ENCODE measurements around the gene DMRT2. TPM values are rescaled to one million over a fixed set of nuclear protein-coding genes. Genes with fewer than 3 reads are reported as not detected.

The DMRT2 gene
- total RNA-seq, 1 donor from 2014 or later: 7.2 TPM

DNA sequence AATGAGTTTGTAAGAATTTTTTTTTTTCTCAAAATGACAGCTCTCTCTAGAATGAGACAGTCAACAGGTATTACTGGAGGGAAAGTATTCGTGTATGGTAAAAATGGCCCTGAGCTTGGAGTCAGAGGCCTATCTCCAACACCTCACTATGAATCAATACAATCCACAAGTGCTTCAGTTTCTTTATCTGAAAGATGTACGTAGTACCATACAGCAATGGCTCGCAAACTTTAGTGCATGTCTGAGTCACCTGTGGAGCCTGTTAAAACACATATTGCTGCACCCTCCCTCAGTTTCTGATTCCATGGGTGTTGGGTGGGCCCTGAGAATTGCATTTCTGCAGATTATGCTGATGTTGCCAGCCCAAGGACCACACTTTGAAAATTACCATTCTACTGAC lies 44.6 kb downstream of the DMRT2 start:
- DNase-seq (ENCODE audit: low spot score in 2 of 2): no peak
- Histone ChIP-seq H3K9me3 (no peaks in the 10 kb centered on the region), H3K4me3 (no peak overlapping the region), H3K27me3 (no peaks in the 10 kb centered on the region), H3K27ac (no peak overlapping the region), H3K4me1 (no peaks in the 10 kb centered on the region), H3K36me3 (no peaks in the 10 kb centered on the region)
- intact Hi-C loops (cut with DNase I): no loop called here
- TF ChIP-seq, protein P1, sequence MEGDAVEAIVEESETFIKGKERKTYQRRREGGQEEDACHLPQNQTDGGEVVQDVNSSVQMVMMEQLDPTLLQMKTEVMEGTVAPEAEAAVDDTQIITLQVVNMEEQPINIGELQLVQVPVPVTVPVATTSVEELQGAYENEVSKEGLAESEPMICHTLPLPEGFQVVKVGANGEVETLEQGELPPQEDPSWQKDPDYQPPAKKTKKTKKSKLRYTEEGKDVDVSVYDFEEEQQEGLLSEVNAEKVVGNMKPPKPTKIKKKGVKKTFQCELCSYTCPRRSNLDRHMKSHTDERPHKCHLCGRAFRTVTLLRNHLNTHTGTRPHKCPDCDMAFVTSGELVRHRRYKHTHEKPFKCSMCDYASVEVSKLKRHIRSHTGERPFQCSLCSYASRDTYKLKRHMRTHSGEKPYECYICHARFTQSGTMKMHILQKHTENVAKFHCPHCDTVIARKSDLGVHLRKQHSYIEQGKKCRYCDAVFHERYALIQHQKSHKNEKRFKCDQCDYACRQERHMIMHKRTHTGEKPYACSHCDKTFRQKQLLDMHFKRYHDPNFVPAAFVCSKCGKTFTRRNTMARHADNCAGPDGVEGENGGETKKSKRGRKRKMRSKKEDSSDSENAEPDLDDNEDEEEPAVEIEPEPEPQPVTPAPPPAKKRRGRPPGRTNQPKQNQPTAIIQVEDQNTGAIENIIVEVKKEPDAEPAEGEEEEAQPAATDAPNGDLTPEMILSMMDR (IDR thresholded peaks at IDR 0.05): no peak

DNA sequence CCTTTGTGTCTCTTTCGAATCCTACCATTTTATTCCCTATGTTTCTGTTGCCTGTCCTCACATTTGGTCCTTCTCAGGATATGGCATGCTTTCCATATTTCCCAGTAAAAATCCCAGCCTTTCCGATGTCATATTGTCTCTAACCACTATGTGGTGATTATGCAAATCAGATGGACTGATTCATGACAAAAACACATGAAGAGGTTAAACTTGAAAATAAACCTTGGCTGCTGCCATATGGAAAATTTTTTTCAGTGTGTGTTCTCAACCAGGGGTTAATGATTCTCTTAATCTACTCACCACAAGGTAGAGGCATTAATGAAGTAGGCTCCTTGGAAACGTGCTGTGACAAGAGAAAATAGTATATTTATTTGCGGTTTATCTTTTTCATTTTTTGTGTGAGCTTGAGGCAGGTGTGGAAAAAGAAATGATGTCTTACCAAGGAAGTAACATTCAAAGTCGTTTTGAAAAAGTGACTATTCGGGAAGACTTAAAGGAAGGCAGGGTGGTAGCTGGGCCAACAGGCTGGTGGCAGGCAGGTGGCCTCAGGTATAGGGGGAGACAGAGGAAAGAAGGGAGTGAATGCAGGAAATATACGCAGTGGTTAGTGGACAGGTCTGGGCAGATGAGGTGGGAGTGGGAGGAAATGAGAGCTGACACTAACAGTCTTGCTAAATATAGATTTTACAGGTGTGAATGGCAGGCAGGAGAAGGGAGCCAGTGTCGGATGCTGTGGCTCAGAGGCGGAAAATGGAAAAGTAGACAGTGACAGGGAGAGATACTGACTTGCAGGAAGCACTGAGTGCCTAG lies 46.2 kb downstream of the DMRT2 start:
- Histone ChIP-seq H3K9me3 (no peaks in the 10 kb centered on the region), H3K27me3 (no peaks in the 10 kb centered on the region), H3K36me3 (no peaks in the 10 kb centered on the region), H3K4me3 (no peak overlapping the region), H3K27ac (no peak overlapping the region), H3K4me1 (no peaks in the 10 kb centered on the region)
- intact Hi-C loops (cut with DNase I): no loop called here
- no peak for DNase-seq (ENCODE audit: low spot score in 2 of 2)
- TF ChIP-seq, protein P1 (IDR thresholded peaks at IDR 0.05): no peak

DNA sequence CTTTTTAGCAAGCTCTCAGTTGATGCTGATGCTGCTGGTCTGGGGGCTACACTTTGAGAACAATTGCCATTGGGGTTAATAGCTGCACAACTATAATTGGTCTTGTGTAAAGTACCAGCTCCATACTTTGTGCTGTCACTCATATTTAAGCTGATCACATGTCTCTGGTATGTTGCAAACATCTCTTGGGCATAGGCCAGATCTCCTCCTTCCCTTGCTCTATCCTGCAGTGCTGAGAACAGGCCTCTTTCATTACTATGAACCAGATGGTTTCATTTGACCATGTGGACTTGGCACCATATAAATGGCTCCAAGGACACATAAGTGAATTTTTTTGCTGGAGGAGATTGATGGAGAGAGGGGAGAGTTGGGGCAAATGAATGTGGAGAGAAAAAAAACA lies 48.4 kb downstream of the DMRT2 start:
- no peaks in the 10 kb centered on the region for H3K4me1 ChIP-seq
- no peaks in the 10 kb centered on the region for H3K9me3 ChIP-seq
- H3K27ac ChIP-seq: no peak overlapping the region
- no peak for DNase-seq (ENCODE audit: low spot score in 2 of 2)
- TF ChIP-seq, protein P1 (IDR thresholded peaks at IDR 0.05): no peak
- H3K36me3 ChIP-seq: no peaks in the 10 kb centered on the region
- H3K27me3 ChIP-seq: no peaks in the 10 kb centered on the region
- intact Hi-C loops (cut with DNase I): no loop called here
- H3K4me3 ChIP-seq: no peak overlapping the region

DNA sequence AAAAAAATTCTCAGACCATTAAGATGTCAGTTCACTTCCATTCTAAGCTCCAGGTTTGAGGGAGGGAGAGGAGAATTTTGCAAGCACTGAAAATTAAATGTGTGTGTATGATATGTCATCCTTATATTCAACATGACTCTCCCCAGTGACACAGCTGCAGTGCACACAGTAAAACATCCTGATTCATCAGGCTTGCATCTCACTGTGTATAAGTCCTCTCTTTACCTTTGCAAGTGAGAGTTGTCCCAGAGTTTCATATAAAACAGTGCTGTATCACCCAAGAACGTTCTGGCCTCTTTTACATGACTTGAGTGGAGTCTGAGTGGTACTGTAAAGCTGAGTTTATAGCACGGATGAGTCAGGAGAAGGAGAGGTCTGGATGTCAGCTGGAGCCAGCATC lies 50.0 kb downstream of the DMRT2 start:
- Histone ChIP-seq H3K4me1 (no peaks in the 10 kb centered on the region), H3K27ac (no peak overlapping the region), H3K27me3 (no peaks in the 10 kb centered on the region), H3K9me3 (no peaks in the 10 kb centered on the region), H3K4me3 (no peak overlapping the region), H3K36me3 (no peaks in the 10 kb centered on the region)
- no peak for DNase-seq (ENCODE audit: low spot score in 2 of 2)
- intact Hi-C loops (cut with DNase I): no loop called here
- TF ChIP-seq, protein P1 (IDR thresholded peaks at IDR 0.05): no peak

DNA sequence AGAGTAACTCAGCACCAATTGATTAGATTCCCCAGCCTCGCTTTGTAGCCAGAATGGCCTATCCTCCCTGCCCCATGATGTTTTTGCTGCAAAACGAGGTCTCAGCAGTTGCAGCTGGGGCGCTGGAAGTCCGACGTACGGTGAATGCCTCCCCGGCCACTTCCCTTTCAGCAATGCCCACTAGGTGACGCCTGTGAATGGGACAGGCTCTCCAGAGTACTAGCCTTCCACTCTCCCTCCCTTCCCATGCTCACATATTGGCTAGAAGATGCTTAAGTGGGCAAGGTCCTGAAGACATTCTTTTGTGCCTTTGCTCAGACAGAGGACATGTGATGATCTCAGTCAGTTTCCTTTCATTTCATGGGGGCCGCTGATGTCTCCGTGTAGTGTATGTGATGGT lies 50.8 kb downstream of the DMRT2 start:
- Histone ChIP-seq H3K27me3 (no peaks in the 10 kb centered on the region), H3K4me3 (no peak overlapping the region), H3K36me3 (no peaks in the 10 kb centered on the region), H3K27ac (no peak overlapping the region), H3K9me3 (peaks cover 0 to 5% of the 10 kb centered on the region in 2 donors), H3K4me1 (no peaks in the 10 kb centered on the region)
- no peak for DNase-seq (ENCODE audit: low spot score in 2 of 2)
- TF ChIP-seq, protein P1 (IDR thresholded peaks at IDR 0.05): peak in 1 of 3 experiments; percentile 10
- intact Hi-C loops (cut with DNase I): no loop called here

All from ascending aorta (tissue), 2 donors.